HL-60 (cell line): ENCODE data around the gene SLC9C1.

Source experiments
- DNase-seq, 2 experiments: peaks; one replicate each; pipeline ENCODE4 v3.0.0-alpha.2; 2010 to 2020; ENCODE audit warnings: low read depth in 1 of 2, low spot score in 1 of 2
- H3K27ac ChIP-seq: fragments of 250-450 bp; sonication (Bioruptor Pico); replicated peaks from 2 replicates; pipeline ENCODE4 v1.5.1; 2020; ENCODE audit warnings: mild to moderate bottlenecking, moderate library complexity
- H3K27me3 ChIP-seq: fragments of 250-450 bp; sonication (Bioruptor Pico); 2 replicates; pipeline ENCODE4 v1.5.1; 2021; ENCODE audit warnings: mild to moderate bottlenecking, moderate library complexity; ENCODE audit not compliant: insufficient read depth, poor library complexity, severe bottlenecking
- H3K4me3 ChIP-seq: replicated peaks from 2 replicates; pipeline ENCODE4 v1.5.1; 2011; ENCODE audit warnings: mild to moderate bottlenecking, control low read depth, low read length; ENCODE audit not compliant: insufficient read depth
- GABPA ChIP-seq: IDR thresholded peaks from 2 replicates; pipeline ENCODE4 v1.6.1; 2012; ENCODE audit warnings: low read depth
- POLR2AphosphoS5 ChIP-seq: IDR thresholded peaks from 2 replicates; pipeline ENCODE4 v1.6.1; 2012; ENCODE audit warnings: low read depth
- SPI1 ChIP-seq: IDR thresholded peaks from 2 replicates; pipeline ENCODE4 v1.6.1; 2012; ENCODE audit warnings: low read depth, mild to moderate bottlenecking, borderline replicate concordance
- TF ChIP-seq, protein P1 (sequence below): IDR thresholded peaks from 2 replicates; pipeline ENCODE4 v1.6.1; 2012; ENCODE audit warnings: low read depth; ENCODE audit not compliant: insufficient replicate concordance
- TF ChIP-seq, protein P2 (sequence below): IDR thresholded peaks from one replicate; pipeline ENCODE4 v1.5.1; 2011; ENCODE audit warnings: low read length, control low read depth, inconsistent platforms; ENCODE audit not compliant: insufficient read depth

SLC9C1 gene

GRCh38 chr3:112149136-112149535 lies 144.9 kb downstream of the SLC9C1 start:
- Histone ChIP-seq H3K27ac (no peak overlapping the region), H3K27me3 (no peaks in the 10 kb centered on the region), H3K4me3 (no peak overlapping the region)
- TF ChIP-seq, protein P1, sequence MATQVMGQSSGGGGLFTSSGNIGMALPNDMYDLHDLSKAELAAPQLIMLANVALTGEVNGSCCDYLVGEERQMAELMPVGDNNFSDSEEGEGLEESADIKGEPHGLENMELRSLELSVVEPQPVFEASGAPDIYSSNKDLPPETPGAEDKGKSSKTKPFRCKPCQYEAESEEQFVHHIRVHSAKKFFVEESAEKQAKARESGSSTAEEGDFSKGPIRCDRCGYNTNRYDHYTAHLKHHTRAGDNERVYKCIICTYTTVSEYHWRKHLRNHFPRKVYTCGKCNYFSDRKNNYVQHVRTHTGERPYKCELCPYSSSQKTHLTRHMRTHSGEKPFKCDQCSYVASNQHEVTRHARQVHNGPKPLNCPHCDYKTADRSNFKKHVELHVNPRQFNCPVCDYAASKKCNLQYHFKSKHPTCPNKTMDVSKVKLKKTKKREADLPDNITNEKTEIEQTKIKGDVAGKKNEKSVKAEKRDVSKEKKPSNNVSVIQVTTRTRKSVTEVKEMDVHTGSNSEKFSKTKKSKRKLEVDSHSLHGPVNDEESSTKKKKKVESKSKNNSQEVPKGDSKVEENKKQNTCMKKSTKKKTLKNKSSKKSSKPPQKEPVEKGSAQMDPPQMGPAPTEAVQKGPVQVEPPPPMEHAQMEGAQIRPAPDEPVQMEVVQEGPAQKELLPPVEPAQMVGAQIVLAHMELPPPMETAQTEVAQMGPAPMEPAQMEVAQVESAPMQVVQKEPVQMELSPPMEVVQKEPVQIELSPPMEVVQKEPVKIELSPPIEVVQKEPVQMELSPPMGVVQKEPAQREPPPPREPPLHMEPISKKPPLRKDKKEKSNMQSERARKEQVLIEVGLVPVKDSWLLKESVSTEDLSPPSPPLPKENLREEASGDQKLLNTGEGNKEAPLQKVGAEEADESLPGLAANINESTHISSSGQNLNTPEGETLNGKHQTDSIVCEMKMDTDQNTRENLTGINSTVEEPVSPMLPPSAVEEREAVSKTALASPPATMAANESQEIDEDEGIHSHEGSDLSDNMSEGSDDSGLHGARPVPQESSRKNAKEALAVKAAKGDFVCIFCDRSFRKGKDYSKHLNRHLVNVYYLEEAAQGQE, result no peak
- no peak for TF ChIP-seq SPI1
- no peak for TF ChIP-seq POLR2AphosphoS5
- TF ChIP-seq GABPA, result no peak
- TF ChIP-seq, protein P2, sequence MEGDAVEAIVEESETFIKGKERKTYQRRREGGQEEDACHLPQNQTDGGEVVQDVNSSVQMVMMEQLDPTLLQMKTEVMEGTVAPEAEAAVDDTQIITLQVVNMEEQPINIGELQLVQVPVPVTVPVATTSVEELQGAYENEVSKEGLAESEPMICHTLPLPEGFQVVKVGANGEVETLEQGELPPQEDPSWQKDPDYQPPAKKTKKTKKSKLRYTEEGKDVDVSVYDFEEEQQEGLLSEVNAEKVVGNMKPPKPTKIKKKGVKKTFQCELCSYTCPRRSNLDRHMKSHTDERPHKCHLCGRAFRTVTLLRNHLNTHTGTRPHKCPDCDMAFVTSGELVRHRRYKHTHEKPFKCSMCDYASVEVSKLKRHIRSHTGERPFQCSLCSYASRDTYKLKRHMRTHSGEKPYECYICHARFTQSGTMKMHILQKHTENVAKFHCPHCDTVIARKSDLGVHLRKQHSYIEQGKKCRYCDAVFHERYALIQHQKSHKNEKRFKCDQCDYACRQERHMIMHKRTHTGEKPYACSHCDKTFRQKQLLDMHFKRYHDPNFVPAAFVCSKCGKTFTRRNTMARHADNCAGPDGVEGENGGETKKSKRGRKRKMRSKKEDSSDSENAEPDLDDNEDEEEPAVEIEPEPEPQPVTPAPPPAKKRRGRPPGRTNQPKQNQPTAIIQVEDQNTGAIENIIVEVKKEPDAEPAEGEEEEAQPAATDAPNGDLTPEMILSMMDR, result no peak
- no peak for DNase-seq

- DNase-seq, result no peak
- no peaks in the 10 kb centered on the region for H3K27me3 ChIP-seq
- H3K27ac ChIP-seq, result no peak overlapping the region
- no peak overlapping the region for H3K4me3 ChIP-seq
- TF ChIP-seq, protein P2, result no peak
- no peak for TF ChIP-seq GABPA
- TF ChIP-seq SPI1, result no peak
Measured at GRCh38 chr3:112143689-112144088, 150.3 kb downstream of the SLC9C1 start.

GRCh38 chr3:112143251-112143650 lies 150.8 kb downstream of the SLC9C1 start:
- no peak overlapping the region for H3K27ac ChIP-seq
- no peak overlapping the region for H3K4me3 ChIP-seq
- no peaks in the 10 kb centered on the region for H3K27me3 ChIP-seq
- DNase-seq, result no peak
- TF ChIP-seq, protein P2, result no peak
- TF ChIP-seq SPI1 (no peak), POLR2AphosphoS5 (no peak), GABPA (no peak)
- TF ChIP-seq, protein P1, result no peak

DNA sequence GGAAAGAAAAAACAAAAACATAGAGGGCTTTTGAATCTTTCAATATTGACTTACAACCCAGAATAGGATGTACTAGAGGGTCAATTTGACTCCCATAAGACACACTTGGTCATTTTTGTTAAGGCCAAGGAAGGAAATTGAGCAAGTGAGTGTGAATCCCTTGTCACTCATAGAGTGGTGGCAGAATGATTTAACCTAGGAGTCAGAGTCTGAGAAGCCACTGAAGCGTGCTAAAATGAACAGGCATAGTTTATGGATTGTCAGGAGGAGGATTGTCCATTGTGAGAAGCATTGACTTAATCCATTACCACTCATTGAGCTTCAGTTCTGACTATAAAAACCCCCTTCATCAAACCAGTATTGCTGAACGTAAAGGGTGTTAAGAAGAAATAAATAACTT lies 152.7 kb downstream of the SLC9C1 start:
- Histone ChIP-seq H3K27me3 (no peaks in the 10 kb centered on the region), H3K27ac (no peak overlapping the region), H3K4me3 (no peak overlapping the region)
- DNase-seq, result no peak
- TF ChIP-seq SPI1, result no peak
- TF ChIP-seq, protein P1, result no peak
- TF ChIP-seq GABPA, result no peak
- TF ChIP-seq POLR2AphosphoS5, result no peak
- TF ChIP-seq, protein P2, result no peak
